K562 (cell line): ENCODE data around the gene CHMP2A. TPM values are rescaled to one million over a fixed set of nuclear protein-coding genes. Genes with fewer than 3 reads are reported as not detected.

Source experiments
- CHD7 ChIP-seq: fragments of 200-600 bp; sonication (generic); IDR thresholded peaks from one replicate; pipeline ENCODE4 v1.6.1; 2012; ENCODE audit warnings: mild to moderate bottlenecking, low read depth, low read length, inconsistent platforms
- CLOCK ChIP-seq: fragments of 250-450 bp; sonication (Bioruptor Pico); IDR thresholded peaks from 2 replicates; pipeline ENCODE4 v1.4.0; 2020; ENCODE audit warnings: mild to moderate bottlenecking, moderate library complexity, borderline replicate concordance
- CREB1 ChIP-seq, 2 experiments: sonication (generic) in 1 of 2; formaldehyde crosslinking in 1 of 2; IDR thresholded peaks; 2 replicates each; pipeline versions ENCODE4 v1.6.1 to v1.8.0; 2012 to 2022; ENCODE audit warnings: inconsistent platforms in 1 of 2, mild to moderate bottlenecking in 1 of 2, missing genetic modification reagents in 1 of 2, moderate library complexity in 1 of 2
- CTBP1 ChIP-seq: fragments of 450-650 bp; IDR thresholded peaks from 2 replicates; pipeline ENCODE4 v1.6.1; 2016; ENCODE audit warnings: borderline replicate concordance
- DACH1 ChIP-seq: fragments of 450-650 bp; IDR thresholded peaks from 2 replicates; pipeline ENCODE4 v1.6.1; 2018; ENCODE audit not compliant: partially characterized antibody
- JUND ChIP-seq, 2 experiments: IDR thresholded peaks; 2 replicates in 1 of 2; 3 replicates in 1 of 2; pipeline ENCODE4 v1.6.1; 2011; ENCODE audit warnings: borderline replicate concordance in 2 of 2, low read depth in 2 of 2, low read length in 2 of 2, improper control_type of control experiment in 1 of 2, missing biosample characterization in 1 of 2, missing genetic modification characterization in 1 of 2, missing genetic modification reagents in 1 of 2
- MLX ChIP-seq, 2 experiments: fragments of 450-650 bp in 1 of 2; sonication (generic) in 1 of 2; formaldehyde crosslinking; conservative IDR thresholded peaks; 2 replicates each; pipeline versions ENCODE4 v1.4.0 to v1.8.1; 2020 to 2022; ENCODE audit warnings: mild to moderate bottlenecking in 1 of 2, missing genetic modification reagents in 1 of 2
- RCOR1 ChIP-seq, 2 experiments: IDR thresholded peaks; 2 replicates each; pipeline ENCODE4 v1.6.1; 2012; ENCODE audit warnings: low read depth in 2 of 2, low read length in 2 of 2, borderline replicate concordance in 1 of 2, improper control_type of control experiment in 1 of 2
- SAFB2 ChIP-seq: fragments of 200-400 bp; formaldehyde crosslinking; IDR thresholded peaks from 2 replicates; pipeline ENCODE4 v1.6.1; 2018; ENCODE audit warnings: borderline replicate concordance, low read length, low read depth, moderate library complexity; ENCODE audit not compliant: severe bottlenecking
- SUPT5H ChIP-seq: fragments of 450-650 bp; IDR thresholded peaks from 2 replicates; pipeline ENCODE4 v1.6.1; 2016
- WHSC1 ChIP-seq: IDR thresholded peaks from one replicate; pipeline ENCODE4 v1.6.1; 2012; ENCODE audit warnings: low read length, control low read depth, inconsistent platforms
- polyA plus RNA-seq, 8 experiments: library from polyadenylated mRNA; depleted of rRNA in 4 of 8; stranded (reverse) in 5 of 8; unstranded in 3 of 8; fragments of >200 nt; fragmentation: Nextera tagmentation in 2 of 8; fragmentation: Illumina TruSeq in 1 of 8; extraction: Ambion mirVana in 2 of 8; extraction: Trizol in 1 of 8; gene quantifications; 2 replicates each; pipeline versions ENCODE4 v1.2.1 to v1.2.3, GENCODE V29; 2011 to 2014; ENCODE audit warnings: inconsistent platforms in 1 of 8, missing spikeins in 1 of 8
- total RNA-seq, 7 experiments: library from RNA; depleted of rRNA in 6 of 7; stranded (reverse); fragments of >200 nt in 6 of 7; fragmentation: Illumina TruSeq in 2 of 7; extraction: Trizol in 2 of 7; gene quantifications; 2 replicates each; pipeline versions ENCODE4 v1.2.1 to v1.2.3, GENCODE V29; 2011 to 2021; ENCODE audit warnings: low replicate concordance in 1 of 7

Gene CHMP2A
- total and polyA plus RNA-seq, 9 of the 15 experiments (the other 6 are each of a cell fraction or from before 2014, with no cell fraction given): 57.6 to 159 (median 87.2) TPM

- TF ChIP-seq CHD7 (no peak), RCOR1 (IDR thresholded peaks at IDR 0.05; ENCODE audit: borderline replicate concordance in 1 of 2, low read depth in 2 of 2, low read length in 2 of 2) (0 out of 4 replicates have a peak, but pooled peaks of 1 of the 2 experiments have one; percentile 4), SAFB2 (no peak), SUPT5H (peak; percentile 56), WHSC1 (no peak), JUND (IDR thresholded peaks at IDR 0.05; ENCODE audit: borderline replicate concordance, low read depth, low read length) (peak; percentile 41; the same call in 1 of the 2 replicates), JUND (tag; IDR thresholded peaks at IDR 0.05; ENCODE audit: borderline replicate concordance, low read depth, low read length) (peak; percentile 23; the same call in 1 of the 3 replicates), CLOCK (CRISPR knock-in tag) (no peak), MLX (CRISPR knock-in tag; conservative IDR thresholded peaks at IDR 0.05) (peak in 1 of 2 experiments; percentile 76; a peak in 1 of 4 replicates), CREB1 (IDR thresholded peaks at IDR 0.05) (peak; percentile 91), CREB1 (CRISPR knock-in tag; IDR thresholded peaks at IDR 0.05) (peak; percentile 92), CTBP1 (peak; percentile 65; the same call in 1 of the 2 replicates), DACH1 (peak; percentile 7)
Measured at GRCh38 chr19:58558623-58559274, 3.8 kb upstream of the CHMP2A start (continued).
